K562 (cell line): ENCODE results near the gene SYPL2. TPM values are rescaled to one million over a fixed set of nuclear protein-coding genes. Genes with fewer than 3 reads are reported as not detected.
A peak's percentile ranks its signal among the peaks of the same experiment; 100 is the strongest.

Source experiments
- CBX3 ChIP-seq, 2 experiments: IDR thresholded peaks; 1 replicate in 1 of 2; 2 replicates in 1 of 2; pipeline ENCODE4 v1.6.1; 2012; ENCODE audit warnings: inconsistent platforms in 2 of 2, low read length in 2 of 2, borderline replicate concordance in 1 of 2, control low read depth in 1 of 2
- CBX8 ChIP-seq: fragments of 200-600 bp; sonication (generic); IDR thresholded peaks from 2 replicates; pipeline ENCODE4 v1.6.1; 2012; ENCODE audit warnings: borderline replicate concordance, mixed run types, low read depth, mild to moderate bottlenecking, moderate library complexity, mixed read lengths, low read length, control low read depth, inconsistent platforms; ENCODE audit not compliant: poor library complexity, severe bottlenecking; ENCODE audit errors: extremely low read depth
- ETV5 ChIP-seq: sonication (generic); formaldehyde crosslinking; IDR thresholded peaks from 2 replicates; pipeline ENCODE4 v1.4.0; 2020; ENCODE audit warnings: low read depth, mild to moderate bottlenecking, missing genetic modification reagents
- FOXK2 ChIP-seq, 2 experiments: fragments of 450-650 bp; IDR thresholded peaks in 1 of 2; conservative IDR thresholded peaks in 1 of 2; 2 replicates each; pipeline ENCODE4 v1.6.1; 2016; ENCODE audit warnings: low read depth in 2 of 2, mild to moderate bottlenecking in 1 of 2
- GABPB1 ChIP-seq: sonication (generic); formaldehyde crosslinking; IDR thresholded peaks from 2 replicates; pipeline ENCODE4 v1.8.0; 2022; ENCODE audit warnings: mild to moderate bottlenecking, missing genetic modification reagents
- MTF1 ChIP-seq: fragments of 250-450 bp; sonication (Bioruptor Pico); IDR thresholded peaks from 2 replicates; pipeline ENCODE4 v1.9.0; 2021; ENCODE audit warnings: moderate library complexity, mild to moderate bottlenecking, inconsistent platforms, borderline replicate concordance
- NCOR1 ChIP-seq: fragments of 450-650 bp; IDR thresholded peaks from 2 replicates; pipeline ENCODE4 v1.6.1; 2016; ENCODE audit warnings: mild to moderate bottlenecking, moderate library complexity
- SP1 ChIP-seq: sonication (generic); formaldehyde crosslinking; IDR thresholded peaks from 2 replicates; pipeline ENCODE4 v1.8.1; 2022; ENCODE audit warnings: mild to moderate bottlenecking, missing genetic modification reagents
- TCF3 ChIP-seq: sonication (generic); formaldehyde crosslinking; IDR thresholded peaks from 2 replicates; pipeline ENCODE4 v1.4.0; 2020; ENCODE audit warnings: mild to moderate bottlenecking, missing genetic modification reagents
- ZNF174 ChIP-seq: fragments of 250-450 bp; sonication (Bioruptor Pico); IDR thresholded peaks from 2 replicates; pipeline ENCODE4 v1.4.0; 2020; ENCODE audit warnings: mild to moderate bottlenecking
- ZNF239 ChIP-seq: fragments of 250-450 bp; sonication (Bioruptor Pico); IDR thresholded peaks from 2 replicates; pipeline ENCODE4 v1.4.0; 2020; ENCODE audit warnings: mild to moderate bottlenecking
- ZNF583 ChIP-seq: fragments of 250-450 bp; sonication (Bioruptor Pico); IDR thresholded peaks from 2 replicates; pipeline ENCODE4 v1.4.0; 2020
- ZNF589 ChIP-seq: fragments of 200-800 bp; sonication (Bioruptor generic); IDR thresholded peaks from 2 replicates; pipeline ENCODE4 v1.6.1; 2016; ENCODE audit warnings: low read depth, missing genetic modification characterization, missing compliant biosample characterization
- ZNF717 ChIP-seq: fragments of 250-450 bp; sonication (Bioruptor Pico); IDR thresholded peaks from 2 replicates; pipeline ENCODE4 v1.5.0; 2021
- polyA plus RNA-seq, 8 experiments: library from polyadenylated mRNA; depleted of rRNA in 4 of 8; stranded (reverse) in 5 of 8; unstranded in 3 of 8; fragments of >200 nt; fragmentation: Nextera tagmentation in 2 of 8; fragmentation: Illumina TruSeq in 1 of 8; extraction: Ambion mirVana in 2 of 8; extraction: Trizol in 1 of 8; gene quantifications; 2 replicates each; pipeline versions ENCODE4 v1.2.1 to v1.2.3, GENCODE V29; 2011 to 2014; ENCODE audit warnings: inconsistent platforms in 1 of 8, missing spikeins in 1 of 8
- total RNA-seq, 7 experiments: library from RNA; depleted of rRNA in 6 of 7; stranded (reverse); fragments of >200 nt in 6 of 7; fragmentation: Illumina TruSeq in 2 of 7; extraction: Trizol in 2 of 7; gene quantifications; 2 replicates each; pipeline versions ENCODE4 v1.2.1 to v1.2.3, GENCODE V29; 2011 to 2021; ENCODE audit warnings: low replicate concordance in 1 of 7
- TF ChIP-seq, protein P1 (sequence below): fragments of 250-450 bp; sonication (Bioruptor Pico); IDR thresholded peaks from 2 replicates; pipeline ENCODE4 v1.8.0; 2022; ENCODE audit warnings: inconsistent platforms, mild to moderate bottlenecking, moderate library complexity, borderline replicate concordance
- TF ChIP-seq, protein P2 (sequence below), 2 experiments: fragments of 450-650 bp; formaldehyde crosslinking in 1 of 2; IDR thresholded peaks; 2 replicates each; pipeline versions ENCODE4 v1.4.0 to v1.6.1; 2014 to 2020; ENCODE audit warnings: mild to moderate bottlenecking in 2 of 2, borderline replicate concordance in 1 of 2, low read depth in 1 of 2
- TF ChIP-seq, protein P3 (sequence below): fragments of 250-450 bp; sonication (Bioruptor Pico); IDR thresholded peaks from 2 replicates; pipeline ENCODE4 v1.5.0; 2022; ENCODE audit warnings: mild to moderate bottlenecking

The SYPL2 gene
- total and polyA plus RNA-seq, 9 of the 15 experiments (the other 6 are each of a cell fraction or from before 2014, with no cell fraction given): 0.03 to 0.20 (median 0.07) TPM; not detected in 2

DNA sequence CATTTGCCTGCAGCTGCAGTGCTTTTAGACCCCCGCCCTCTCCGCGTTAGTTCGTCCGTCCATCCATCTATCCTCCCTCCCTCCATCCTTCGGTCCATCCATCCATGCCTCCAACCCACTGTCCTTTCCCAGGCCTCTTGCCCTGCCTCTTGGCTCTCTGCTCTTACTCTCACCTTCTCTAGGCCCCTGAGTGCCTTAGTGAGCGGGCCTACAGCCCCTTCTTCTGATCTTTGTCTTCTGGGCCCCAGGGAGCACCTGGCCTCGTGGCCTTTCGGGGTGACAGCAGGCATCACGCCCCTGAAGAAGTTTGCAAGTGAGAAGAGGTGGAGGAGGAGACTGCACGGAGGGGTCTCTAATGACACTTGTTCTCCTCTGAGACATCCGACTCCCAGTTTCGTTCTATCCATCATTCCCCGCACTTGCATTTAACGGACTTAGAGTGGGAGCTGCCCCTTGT is 18.2 kb downstream of the SYPL2 start (continued):
- TF ChIP-seq, protein P1, sequence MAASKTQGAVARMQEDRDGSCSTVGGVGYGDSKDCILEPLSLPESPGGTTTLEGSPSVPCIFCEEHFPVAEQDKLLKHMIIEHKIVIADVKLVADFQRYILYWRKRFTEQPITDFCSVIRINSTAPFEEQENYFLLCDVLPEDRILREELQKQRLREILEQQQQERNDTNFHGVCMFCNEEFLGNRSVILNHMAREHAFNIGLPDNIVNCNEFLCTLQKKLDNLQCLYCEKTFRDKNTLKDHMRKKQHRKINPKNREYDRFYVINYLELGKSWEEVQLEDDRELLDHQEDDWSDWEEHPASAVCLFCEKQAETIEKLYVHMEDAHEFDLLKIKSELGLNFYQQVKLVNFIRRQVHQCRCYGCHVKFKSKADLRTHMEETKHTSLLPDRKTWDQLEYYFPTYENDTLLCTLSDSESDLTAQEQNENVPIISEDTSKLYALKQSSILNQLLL (CRISPR knock-in tag): no peak
- TF ChIP-seq ZNF583 (CRISPR knock-in tag) (no peak), ZNF717 (CRISPR knock-in tag) (no peak), NCOR1 (no peak), CBX8 (no peak), MTF1 (CRISPR knock-in tag) (0 out of 2 replicates have a peak, but pooled peaks have one; percentile 1), FOXK2 (conservative IDR thresholded peaks at IDR 0.05 in 1 of 2, IDR thresholded peaks at IDR 0.05 in 1 of 2; ENCODE audit: low read depth in 2 of 2) (no peak), GABPB1 (CRISPR knock-in tag) (no peak), TCF3 (CRISPR knock-in tag) (no peak), ETV5 (CRISPR knock-in tag) (no peak), CBX3 (IDR thresholded peaks at IDR 0.05; ENCODE audit: borderline replicate concordance in 1 of 2, low read length in 2 of 2) (no peak), ZNF174 (CRISPR knock-in tag) (no peak), ZNF589 (CRISPR knock-in tag) (no peak), ZNF239 (CRISPR knock-in tag) (no peak), SP1 (CRISPR knock-in tag) (no peak)
- TF ChIP-seq, protein P2, sequence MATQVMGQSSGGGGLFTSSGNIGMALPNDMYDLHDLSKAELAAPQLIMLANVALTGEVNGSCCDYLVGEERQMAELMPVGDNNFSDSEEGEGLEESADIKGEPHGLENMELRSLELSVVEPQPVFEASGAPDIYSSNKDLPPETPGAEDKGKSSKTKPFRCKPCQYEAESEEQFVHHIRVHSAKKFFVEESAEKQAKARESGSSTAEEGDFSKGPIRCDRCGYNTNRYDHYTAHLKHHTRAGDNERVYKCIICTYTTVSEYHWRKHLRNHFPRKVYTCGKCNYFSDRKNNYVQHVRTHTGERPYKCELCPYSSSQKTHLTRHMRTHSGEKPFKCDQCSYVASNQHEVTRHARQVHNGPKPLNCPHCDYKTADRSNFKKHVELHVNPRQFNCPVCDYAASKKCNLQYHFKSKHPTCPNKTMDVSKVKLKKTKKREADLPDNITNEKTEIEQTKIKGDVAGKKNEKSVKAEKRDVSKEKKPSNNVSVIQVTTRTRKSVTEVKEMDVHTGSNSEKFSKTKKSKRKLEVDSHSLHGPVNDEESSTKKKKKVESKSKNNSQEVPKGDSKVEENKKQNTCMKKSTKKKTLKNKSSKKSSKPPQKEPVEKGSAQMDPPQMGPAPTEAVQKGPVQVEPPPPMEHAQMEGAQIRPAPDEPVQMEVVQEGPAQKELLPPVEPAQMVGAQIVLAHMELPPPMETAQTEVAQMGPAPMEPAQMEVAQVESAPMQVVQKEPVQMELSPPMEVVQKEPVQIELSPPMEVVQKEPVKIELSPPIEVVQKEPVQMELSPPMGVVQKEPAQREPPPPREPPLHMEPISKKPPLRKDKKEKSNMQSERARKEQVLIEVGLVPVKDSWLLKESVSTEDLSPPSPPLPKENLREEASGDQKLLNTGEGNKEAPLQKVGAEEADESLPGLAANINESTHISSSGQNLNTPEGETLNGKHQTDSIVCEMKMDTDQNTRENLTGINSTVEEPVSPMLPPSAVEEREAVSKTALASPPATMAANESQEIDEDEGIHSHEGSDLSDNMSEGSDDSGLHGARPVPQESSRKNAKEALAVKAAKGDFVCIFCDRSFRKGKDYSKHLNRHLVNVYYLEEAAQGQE (IDR thresholded peaks at IDR 0.05; ENCODE audit: borderline replicate concordance): no peak
- TF ChIP-seq, protein P2 (CRISPR knock-in tag; IDR thresholded peaks at IDR 0.05; ENCODE audit: low read depth): no peak
- TF ChIP-seq, protein P3, sequence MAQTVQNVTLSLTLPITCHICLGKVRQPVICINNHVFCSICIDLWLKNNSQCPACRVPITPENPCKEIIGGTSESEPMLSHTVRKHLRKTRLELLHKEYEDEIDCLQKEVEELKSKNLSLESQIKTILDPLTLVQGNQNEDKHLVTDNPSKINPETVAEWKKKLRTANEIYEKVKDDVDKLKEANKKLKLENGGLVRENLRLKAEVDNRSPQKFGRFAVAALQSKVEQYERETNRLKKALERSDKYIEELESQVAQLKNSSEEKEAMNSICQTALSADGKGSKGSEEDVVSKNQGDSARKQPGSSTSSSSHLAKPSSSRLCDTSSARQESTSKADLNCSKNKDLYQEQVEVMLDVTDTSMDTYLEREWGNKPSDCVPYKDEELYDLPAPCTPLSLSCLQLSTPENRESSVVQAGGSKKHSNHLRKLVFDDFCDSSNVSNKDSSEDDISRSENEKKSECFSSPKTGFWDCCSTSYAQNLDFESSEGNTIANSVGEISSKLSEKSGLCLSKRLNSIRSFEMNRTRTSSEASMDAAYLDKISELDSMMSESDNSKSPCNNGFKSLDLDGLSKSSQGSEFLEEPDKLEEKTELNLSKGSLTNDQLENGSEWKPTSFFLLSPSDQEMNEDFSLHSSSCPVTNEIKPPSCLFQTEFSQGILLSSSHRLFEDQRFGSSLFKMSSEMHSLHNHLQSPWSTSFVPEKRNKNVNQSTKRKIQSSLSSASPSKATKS: no peak
